Tongue (tissue), 2 donors: ENCODE results near the gene GALC. TPM values are rescaled to one million over a fixed set of nuclear protein-coding genes. Genes with fewer than 3 reads are reported as not detected.

Experiments used
- small RNA-seq: library from RNA; depleted of rRNA; stranded (forward); fragments of <200 nt; gene quantifications from one replicate; pipeline ENCODE3, GENCODE V24; 2014; ENCODE audit warnings: low replicate concordance
- total RNA-seq: library from RNA; depleted of rRNA; stranded (reverse); fragments of >200 nt; gene quantifications from one replicate; pipeline ENCODE4 v1.2.3, GENCODE V29; 2014

GALC gene
- total RNA-seq, 1 donor from 2014 or later: 33.6 TPM

Small RNA genes lying within 50 kb of the gene (small RNA-seq; reads per million reads assigned to genes)
- gene RNU6-835P: not detected

Other genes with a start within 250 kb of the GALC start
- 0.41 TPM for gene GPR65, start 12.0 kb upstream of the GALC start, total RNA-seq